Keratinocyte (primary cell): ENCODE measurements around the gene WDR46. TPM values are rescaled to one million over a fixed set of nuclear protein-coding genes. Genes with fewer than 3 reads are reported as not detected.

ENCODE experiments used
- DNase-seq: peaks from one replicate; pipeline ENCODE4 v3.0.0-alpha.2; 2011; ENCODE audit warnings: low read depth, missing footprints, low spot score
- FAIRE-seq: peaks from 2 replicates; lab custom pipeline; 2011; peaks lifted over from hg19 to GRCh38; lab: Jason Lieb, UNC
- H2AFZ ChIP-seq: 2 replicates; pipeline ENCODE4 v1.6.0; 2012; ENCODE audit warnings: low read length, control low read depth, inconsistent platforms; ENCODE audit not compliant: control insufficient read depth
- H3K27ac ChIP-seq: 2 replicates; pipeline ENCODE4 v1.5.1; 2011; ENCODE audit warnings: low read length; ENCODE audit not compliant: control insufficient read depth, insufficient read depth
- H3K27me3 ChIP-seq: 3 replicates; pipeline ENCODE4 v1.6.0; 2011; ENCODE audit warnings: low read length; ENCODE audit not compliant: control insufficient read depth, insufficient read depth; ENCODE audit errors: extremely low read depth
- H3K36me3 ChIP-seq, 2 experiments: 2 replicates in 1 of 2; 3 replicates in 1 of 2; pipeline ENCODE4 v1.5.1; 2011; ENCODE audit warnings: low read length in 2 of 2, mild to moderate bottlenecking in 1 of 2; ENCODE audit not compliant: control insufficient read depth in 2 of 2, insufficient read depth in 2 of 2; ENCODE audit errors: extremely low read depth in 1 of 2
- H3K4me1 ChIP-seq: 3 replicates; pipeline ENCODE4 v1.5.1; 2011; ENCODE audit warnings: low read length; ENCODE audit not compliant: control insufficient read depth, insufficient read depth; ENCODE audit errors: extremely low read depth
- H3K4me2 ChIP-seq: 3 replicates; pipeline ENCODE4 v1.6.0; 2011; ENCODE audit warnings: low read depth, low read length; ENCODE audit not compliant: control insufficient read depth, insufficient read depth; ENCODE audit errors: extremely low read depth
- H3K4me3 ChIP-seq, 3 experiments: fragments of 200-600 bp in 1 of 3; sonication (generic) in 1 of 3; 2 replicates in 2 of 3; 3 replicates in 1 of 3; pipeline ENCODE4 v1.5.1; 2011 to 2016; ENCODE audit warnings: low read length in 3 of 3, mild to moderate bottlenecking in 3 of 3, control low read depth in 2 of 3, inconsistent platforms in 1 of 3, low read depth in 1 of 3, mixed read lengths in 1 of 3, mixed run types in 1 of 3, moderate library complexity in 1 of 3; ENCODE audit not compliant: control insufficient read depth in 2 of 3, insufficient read depth in 2 of 3; ENCODE audit errors: extremely low read depth in 1 of 3
- H3K79me2 ChIP-seq: 2 replicates; pipeline ENCODE4 v1.6.0; 2012; ENCODE audit warnings: low read length; ENCODE audit not compliant: control insufficient read depth, insufficient read depth
- H3K9ac ChIP-seq: 3 replicates; pipeline ENCODE4 v1.6.0; 2011; ENCODE audit warnings: low read length; ENCODE audit not compliant: control insufficient read depth, insufficient read depth; ENCODE audit errors: extremely low read depth
- H3K9me1 ChIP-seq: 3 replicates; pipeline ENCODE4 v1.6.0; 2011; ENCODE audit warnings: low read length; ENCODE audit not compliant: control insufficient read depth, insufficient read depth; ENCODE audit errors: extremely low read depth
- H3K9me3 ChIP-seq: 2 replicates; pipeline ENCODE4 v1.5.1; 2012; ENCODE audit warnings: low read depth, low read length; ENCODE audit not compliant: control insufficient read depth
- H4K20me1 ChIP-seq: 3 replicates; pipeline ENCODE4 v1.6.0; 2011; ENCODE audit warnings: low read length; ENCODE audit not compliant: control insufficient read depth, insufficient read depth; ENCODE audit errors: extremely low read depth
- EZH2 ChIP-seq: IDR thresholded peaks from one replicate; pipeline ENCODE4 v1.6.1; 2012; ENCODE audit warnings: inconsistent platforms, mild to moderate bottlenecking, low read length, moderate library complexity
- dilution Hi-C: fragments of 300-500 bp; cut with MboI; formaldehyde crosslinking; loops from one replicate; pipeline ENCODE4 v1.7.0; 2020; ENCODE audit warnings: low sequenced_read_pairs; ENCODE audit not compliant: extremely low pct_ligation_motif_present
- polyA plus RNA-seq, 5 experiments: library from polyadenylated mRNA; depleted of rRNA in 3 of 5; stranded (reverse) in 3 of 5; stranded (forward) in 1 of 5; unstranded in 1 of 5; fragments of >200 nt; gene quantifications; 1 replicate in 1 of 5; 2 replicates in 3 of 5; 3 replicates in 1 of 5; pipeline versions ENCODE4 v1.2.1 to v1.2.3, GENCODE V29; 2011 to 2012; ENCODE audit warnings: missing spikeins in 2 of 5, low read depth in 1 of 5, low replicate concordance in 1 of 5
- TF ChIP-seq, protein P1 (sequence below), 3 experiments: IDR thresholded peaks in 1 of 3; conservative IDR thresholded peaks in 1 of 3; optimal IDR thresholded peaks in 1 of 3; 2 replicates in 2 of 3; 3 replicates in 1 of 3; pipeline versions ENCODE3 to v1.5.1; 2011; ENCODE audit warnings: low read length in 3 of 3, mild to moderate bottlenecking in 3 of 3, moderate library complexity in 2 of 3, control low read depth in 1 of 3, inconsistent platforms in 1 of 3; ENCODE audit not compliant: insufficient read depth in 2 of 3; ENCODE audit errors: extremely low read depth in 1 of 3

WDR46 gene
- polyA plus RNA-seq, 1 donor (not counting 4 experiments of a cell fraction or from before 2014, with no cell fraction given): 43.0 TPM

DNA sequence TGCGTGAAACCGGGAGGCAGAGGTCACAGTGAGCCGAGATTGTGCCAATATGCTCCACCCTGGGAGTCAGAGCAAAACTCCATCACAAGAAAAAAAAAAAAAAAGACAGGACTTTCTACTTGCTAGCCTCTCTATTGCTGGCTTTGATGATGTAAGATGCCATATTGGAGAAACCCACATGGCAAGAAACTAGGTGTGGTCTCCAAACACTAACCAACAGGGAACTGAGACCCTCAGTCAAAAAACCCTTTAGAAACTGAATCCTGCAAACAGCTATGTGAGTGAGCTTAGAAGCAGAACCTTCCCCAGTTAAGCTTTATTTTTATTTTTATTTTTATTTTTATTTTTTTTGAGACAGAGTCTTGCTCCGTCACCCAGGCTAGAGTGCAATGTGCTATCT lies 46.9 kb upstream of the WDR46 start:
- H2AFZ ChIP-seq: no peak overlapping the region
- H3K4me1 ChIP-seq: no peaks in the 10 kb centered on the region
- H3K4me2 ChIP-seq: no peak overlapping the region
- no peaks in the 10 kb centered on the region for H3K9me1 ChIP-seq
- no peaks in the 10 kb centered on the region for H3K9me3 ChIP-seq
- H4K20me1 ChIP-seq: no peaks in the 10 kb centered on the region
- TF ChIP-seq, protein P1, sequence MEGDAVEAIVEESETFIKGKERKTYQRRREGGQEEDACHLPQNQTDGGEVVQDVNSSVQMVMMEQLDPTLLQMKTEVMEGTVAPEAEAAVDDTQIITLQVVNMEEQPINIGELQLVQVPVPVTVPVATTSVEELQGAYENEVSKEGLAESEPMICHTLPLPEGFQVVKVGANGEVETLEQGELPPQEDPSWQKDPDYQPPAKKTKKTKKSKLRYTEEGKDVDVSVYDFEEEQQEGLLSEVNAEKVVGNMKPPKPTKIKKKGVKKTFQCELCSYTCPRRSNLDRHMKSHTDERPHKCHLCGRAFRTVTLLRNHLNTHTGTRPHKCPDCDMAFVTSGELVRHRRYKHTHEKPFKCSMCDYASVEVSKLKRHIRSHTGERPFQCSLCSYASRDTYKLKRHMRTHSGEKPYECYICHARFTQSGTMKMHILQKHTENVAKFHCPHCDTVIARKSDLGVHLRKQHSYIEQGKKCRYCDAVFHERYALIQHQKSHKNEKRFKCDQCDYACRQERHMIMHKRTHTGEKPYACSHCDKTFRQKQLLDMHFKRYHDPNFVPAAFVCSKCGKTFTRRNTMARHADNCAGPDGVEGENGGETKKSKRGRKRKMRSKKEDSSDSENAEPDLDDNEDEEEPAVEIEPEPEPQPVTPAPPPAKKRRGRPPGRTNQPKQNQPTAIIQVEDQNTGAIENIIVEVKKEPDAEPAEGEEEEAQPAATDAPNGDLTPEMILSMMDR (optimal IDR thresholded peaks at IDR 0.05 in 1 of 3, IDR thresholded peaks at IDR 0.05 in 1 of 3, conservative IDR thresholded peaks at IDR 0.05 in 1 of 3; ENCODE audit: extremely low read depth in 1 of 3, insufficient read depth in 2 of 3, low read length in 3 of 3): no peak
- TF ChIP-seq EZH2: no peak
- no peak for FAIRE-seq
- dilution Hi-C loops: no loop called here
- no peak overlapping the region for H3K27ac ChIP-seq
- no peak overlapping the region for H3K9ac ChIP-seq
- H3K36me3 ChIP-seq: no peaks in the 10 kb centered on the region
- H3K79me2 ChIP-seq: no peaks in the 10 kb centered on the region
- H3K4me3 ChIP-seq: no peak overlapping the region
- no peaks in the 10 kb centered on the region for H3K27me3 ChIP-seq
- no peak for DNase-seq

DNA sequence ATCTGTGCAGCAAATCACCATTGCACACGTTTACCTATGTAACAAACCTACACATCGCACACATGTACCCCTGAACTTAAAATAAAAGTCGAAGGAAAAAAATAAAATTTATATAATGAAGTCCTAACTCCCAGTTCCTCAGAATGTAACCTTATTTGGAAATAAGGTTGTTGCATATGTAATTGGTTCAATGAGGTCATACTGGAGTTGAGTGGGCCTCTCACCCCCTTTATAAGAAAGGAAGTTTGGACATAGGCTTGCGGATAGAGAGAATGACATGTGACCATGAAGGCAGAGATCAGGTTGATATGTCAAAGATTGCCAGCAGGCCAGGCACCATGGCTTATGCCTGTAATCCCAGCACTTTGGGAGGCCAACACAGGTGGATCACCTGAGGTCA lies 44.6 kb upstream of the WDR46 start:
- Histone ChIP-seq H3K9me3 (no peaks in the 10 kb centered on the region), H3K4me1 (no peaks in the 10 kb centered on the region), H3K79me2 (no peaks in the 10 kb centered on the region), H2AFZ (no peak overlapping the region), H3K4me3 (no peak overlapping the region), H3K4me2 (no peak overlapping the region), H3K36me3 (no peaks in the 10 kb centered on the region), H3K9ac (no peak overlapping the region), H3K27ac (no peak overlapping the region), H3K27me3 (no peaks in the 10 kb centered on the region), H3K9me1 (no peaks in the 10 kb centered on the region), H4K20me1 (no peaks in the 10 kb centered on the region)
- no peak for FAIRE-seq
- TF ChIP-seq EZH2: no peak
- TF ChIP-seq, protein P1 (optimal IDR thresholded peaks at IDR 0.05 in 1 of 3, IDR thresholded peaks at IDR 0.05 in 1 of 3, conservative IDR thresholded peaks at IDR 0.05 in 1 of 3; ENCODE audit: extremely low read depth in 1 of 3, insufficient read depth in 2 of 3, low read length in 3 of 3): no peak
- no peak for DNase-seq
- dilution Hi-C loops: no loop called here
